ENCODE data around the gene PHKA1.
"Not testable (repeated sequence)": the region's sequence is repeated elsewhere in the genome, so short reads cannot be mapped to it uniquely, and the experiment has no call there.

PHKA1 gene

GRCh38 chrX:72663737-72664136 lies 50.4 kb downstream of the PHKA1 start:
- DNase-seq = no peak

- DNase-seq = no peak
Measured at GRCh38 chrX:72662020-72662747, 51.9 kb downstream of the PHKA1 start.

DNA sequence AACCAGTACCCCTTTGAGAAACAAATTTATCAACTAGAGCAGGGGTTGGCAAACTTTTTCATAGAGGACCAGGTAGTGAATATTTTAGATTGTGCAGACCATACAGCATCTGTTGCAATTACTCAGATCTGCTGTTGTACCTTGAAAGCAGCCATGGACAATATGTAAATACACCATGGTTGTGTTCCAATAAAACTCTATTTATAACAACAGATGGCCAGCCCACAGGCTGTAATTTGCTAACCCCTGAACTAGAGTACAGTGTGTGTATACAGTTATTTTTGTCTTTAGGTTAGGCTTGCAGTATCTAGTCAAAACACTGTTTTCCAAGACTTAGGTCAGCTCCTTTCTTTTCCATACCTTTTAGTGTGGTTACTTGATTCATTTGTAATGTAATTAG lies 54.4 kb downstream of the PHKA1 start:
- DNase-seq = no peak

GRCh38 chrX:72652082-72652481 lies 62.0 kb downstream of the PHKA1 start:
- no peak for DNase-seq

DNA sequence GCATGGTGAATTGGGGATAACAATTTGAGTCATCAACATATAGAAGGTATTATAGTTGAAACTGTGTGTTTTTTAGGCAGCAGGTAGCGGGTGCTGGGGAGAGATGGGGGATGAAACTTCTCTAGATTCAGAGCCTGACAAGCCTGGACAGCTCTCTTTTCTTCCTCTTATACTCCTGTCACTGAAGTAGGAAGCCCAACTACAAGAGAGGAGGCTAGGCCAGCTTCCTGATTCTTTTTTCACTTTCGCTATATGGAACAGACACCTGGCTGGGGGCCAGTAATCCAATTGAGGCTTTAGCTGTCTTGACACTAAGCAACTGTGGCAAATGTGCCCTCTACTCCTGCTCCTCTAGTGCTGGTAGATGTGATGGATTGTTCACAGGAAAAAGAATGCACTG lies 69.2 kb downstream of the PHKA1 start:
- DNase-seq = no peak

DNA sequence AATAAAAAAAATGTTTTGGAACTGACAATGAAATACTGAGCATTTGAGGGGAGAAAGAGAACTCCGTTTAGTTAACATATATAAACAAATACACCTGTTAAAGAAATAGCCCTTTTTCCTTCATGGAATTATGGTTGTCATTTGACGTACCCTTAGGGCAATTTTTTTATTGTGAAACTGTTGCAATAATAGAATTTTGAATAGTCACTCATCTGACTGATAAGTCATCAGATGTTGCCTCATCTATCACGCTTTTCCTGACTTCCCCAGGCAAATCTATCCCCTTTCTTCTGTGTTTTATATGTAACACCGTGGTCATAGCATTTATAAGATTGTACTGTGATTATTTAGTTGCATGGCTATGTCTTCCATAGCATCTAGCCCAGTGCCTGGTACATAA lies 72.5 kb downstream of the PHKA1 start:
- no peak for DNase-seq

GRCh38 chrX:72635930-72636329 lies 78.2 kb downstream of the PHKA1 start:
- DNase-seq = no peak

DNA sequence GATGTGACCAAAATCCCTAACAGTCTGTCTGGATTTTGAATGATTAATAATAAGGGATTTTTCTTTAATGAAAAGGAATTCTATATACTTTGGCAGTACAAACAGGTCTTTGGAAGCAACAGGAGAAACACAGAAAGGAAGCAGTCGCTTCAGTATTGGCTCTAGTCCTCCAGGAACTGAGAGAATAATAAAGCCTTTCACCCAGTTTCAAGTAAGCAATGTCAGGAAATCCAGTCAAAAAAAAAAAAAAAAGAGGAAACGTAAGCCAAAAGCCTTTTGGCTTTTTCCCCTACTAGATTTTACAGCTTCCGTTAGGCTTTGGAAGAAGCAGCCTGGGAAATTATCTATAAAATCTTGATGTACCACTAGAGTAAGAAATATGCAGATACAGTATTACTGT lies 79.8 kb downstream of the PHKA1 start:
- DNase-seq = no peak

- DNase-seq = no peak
Measured at GRCh38 chrX:72630185-72630584, 83.9 kb downstream of the PHKA1 start.

DNA sequence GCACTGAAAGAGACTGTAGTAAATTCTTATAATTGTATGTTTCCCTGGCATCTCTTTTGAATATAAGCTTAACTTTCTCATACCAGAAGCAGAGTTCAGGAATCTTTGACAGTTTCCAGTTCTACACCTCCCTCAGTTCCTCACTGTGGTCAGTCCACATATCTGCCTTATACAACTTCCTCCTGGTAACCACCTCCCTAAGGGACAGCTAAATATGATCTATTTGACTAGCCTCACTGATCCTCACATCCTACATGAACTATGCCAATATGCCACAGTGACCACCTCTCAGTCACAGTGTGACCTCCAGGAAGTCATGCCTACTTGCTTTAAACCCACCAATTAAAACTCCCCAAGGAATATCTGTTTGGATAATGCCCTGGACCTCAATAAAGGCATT lies 89.9 kb downstream of the PHKA1 start:
- no peak for DNase-seq

DNA sequence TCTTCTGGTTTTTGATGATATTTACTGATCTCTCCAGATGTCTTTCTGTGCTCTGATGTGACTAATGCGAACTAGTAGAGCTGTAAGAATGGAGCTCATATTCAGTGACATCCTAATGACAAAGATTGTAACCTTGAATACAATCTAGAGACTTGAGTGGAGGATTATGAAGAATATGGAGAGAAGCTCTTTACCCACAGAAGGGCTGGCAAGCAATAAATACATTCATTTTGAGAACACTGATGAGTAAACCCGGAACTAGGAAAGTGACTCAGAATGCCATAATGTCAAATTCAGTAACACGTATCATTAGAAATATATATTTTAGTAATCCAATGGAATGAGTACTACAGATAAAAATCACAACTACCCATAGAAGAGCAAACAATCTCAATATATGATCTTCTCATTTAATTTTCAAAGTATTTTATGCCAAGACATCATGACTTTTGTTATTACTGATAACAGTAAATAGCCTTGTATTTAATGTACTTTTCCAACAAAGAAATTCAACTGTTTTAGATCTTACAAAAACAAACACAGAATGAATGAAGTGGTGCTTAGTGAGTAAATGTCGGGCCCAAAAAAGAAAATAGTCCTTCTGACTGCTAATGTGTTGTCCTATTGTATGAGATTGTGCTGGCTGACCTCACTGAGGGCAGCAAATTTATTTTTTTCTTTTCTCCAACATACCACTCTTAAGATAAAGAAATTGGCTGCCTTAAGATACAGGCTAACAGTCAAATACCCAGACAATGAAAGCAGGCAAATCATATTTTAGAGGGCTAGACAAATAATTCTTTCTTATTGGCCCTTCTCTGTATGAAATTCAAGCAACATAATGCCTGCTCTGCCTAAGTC lies 92.3 kb downstream of the PHKA1 start:
- no peak for DNase-seq

- no peak for DNase-seq
Measured at GRCh38 chrX:72621163-72621562, 92.9 kb downstream of the PHKA1 start.

DNA sequence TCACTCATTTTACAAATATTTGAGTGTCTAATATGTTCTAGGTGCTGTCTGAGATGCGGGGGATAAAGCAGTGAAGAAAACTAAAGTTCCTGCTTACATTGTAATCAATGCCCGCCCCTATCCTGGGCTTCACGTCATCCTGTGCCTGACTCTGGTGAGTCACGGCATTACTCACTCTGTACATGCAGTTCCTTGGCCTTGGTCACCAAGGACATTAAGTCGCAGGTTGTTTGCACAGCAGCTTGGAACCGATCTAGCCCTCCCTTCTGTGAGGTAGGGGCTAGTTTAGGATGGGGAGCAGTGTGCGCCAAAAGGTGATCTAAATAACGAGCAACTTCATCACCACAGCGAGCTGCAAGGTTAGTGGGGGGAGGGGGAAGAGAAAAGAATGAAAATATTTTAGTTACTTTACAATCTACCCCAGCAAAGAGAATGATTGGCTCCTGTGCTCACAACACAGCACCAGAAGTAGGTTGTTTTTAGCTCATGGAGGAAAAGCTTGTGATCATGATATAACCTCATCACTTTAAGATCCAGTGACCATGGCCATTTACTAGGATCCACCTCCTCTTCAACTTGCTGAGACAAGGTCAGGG lies 93.5 kb downstream of the PHKA1 start:
- DNase-seq = no peak

GRCh38 chrX:72609313-72609712 lies 104.8 kb downstream of the PHKA1 start:
- no peak for DNase-seq

DNA sequence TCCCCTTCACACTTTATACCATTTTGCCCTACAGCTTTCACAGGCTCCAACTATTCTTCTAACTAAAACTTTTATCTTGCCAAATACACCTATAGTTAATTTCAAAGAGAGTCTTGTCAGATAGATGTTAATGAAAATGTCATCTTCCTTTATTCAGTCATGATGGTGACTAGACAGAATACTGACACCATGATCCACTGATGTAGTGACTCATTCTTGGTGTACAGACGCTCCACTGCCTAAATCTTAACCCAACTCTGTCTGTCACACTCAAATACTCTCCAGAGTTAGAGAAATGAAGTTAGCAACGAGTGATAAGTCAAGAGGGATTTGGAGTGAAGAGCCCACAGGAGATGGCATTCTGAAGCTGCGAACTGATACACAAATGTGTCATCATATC lies 109.4 kb downstream of the PHKA1 start:
- no peak for DNase-seq

DNA sequence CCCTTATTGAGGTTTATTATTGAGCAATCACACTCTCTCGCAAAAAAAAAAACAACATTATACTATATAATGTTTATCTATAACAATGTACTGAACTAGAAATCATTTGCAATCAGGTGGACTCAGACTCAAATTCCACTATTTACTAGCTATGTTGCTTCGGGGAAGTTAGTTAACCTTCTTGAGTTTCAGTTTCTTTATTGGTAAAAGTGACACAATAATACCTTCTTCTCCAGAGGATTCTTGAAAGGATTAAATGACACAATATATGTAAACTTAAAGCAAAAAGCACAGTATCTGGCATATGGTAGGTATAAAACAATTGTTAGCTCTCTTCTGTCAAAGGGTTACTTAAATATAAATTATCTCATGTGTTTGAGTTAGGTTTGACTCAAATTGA lies 110.0 kb downstream of the PHKA1 start:
- DNase-seq = no peak

GRCh38 chrX:72591038-72591437 lies 123.1 kb downstream of the PHKA1 start:
- DNase-seq = not testable (repeated sequence)

GRCh38 chrX:72584163-72584562 lies 129.9 kb downstream of the PHKA1 start:
- DNase-seq = no peak

DNA sequence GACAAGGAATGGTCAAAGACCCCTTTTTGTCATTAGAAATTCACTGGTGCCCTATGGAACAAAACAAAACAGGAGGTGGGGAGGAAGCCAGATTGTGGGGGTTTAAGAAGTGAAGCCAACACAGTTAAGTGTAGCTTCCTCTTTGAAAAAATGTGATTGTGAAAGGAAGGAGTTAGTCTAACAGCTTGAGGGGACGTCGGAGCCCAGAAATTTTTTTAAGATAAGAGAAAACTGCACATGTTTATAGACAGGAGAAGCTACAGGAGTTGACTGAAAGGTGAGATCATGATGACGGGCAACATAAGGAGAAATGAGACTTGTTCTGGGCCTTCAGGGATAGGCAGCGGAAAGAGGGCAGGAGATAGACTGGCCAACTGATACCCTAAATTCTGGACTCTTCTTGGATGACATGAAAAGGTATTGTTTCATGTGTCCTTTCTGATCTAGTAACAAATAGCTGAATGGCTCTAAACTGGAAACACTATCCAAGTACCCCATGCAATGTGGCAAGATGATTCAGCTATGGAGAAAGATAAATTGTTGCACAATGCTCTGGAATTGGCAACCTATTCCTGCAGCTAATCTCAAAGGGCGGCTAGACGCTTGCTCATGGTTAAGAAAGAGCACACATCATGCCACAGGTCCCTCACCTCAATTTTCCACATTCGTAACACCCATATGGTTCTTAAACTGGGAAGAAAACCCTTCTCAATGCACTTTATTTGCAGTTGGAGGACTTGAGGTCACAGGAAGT lies 137.8 kb downstream of the PHKA1 start:
- no peak for DNase-seq

DNA sequence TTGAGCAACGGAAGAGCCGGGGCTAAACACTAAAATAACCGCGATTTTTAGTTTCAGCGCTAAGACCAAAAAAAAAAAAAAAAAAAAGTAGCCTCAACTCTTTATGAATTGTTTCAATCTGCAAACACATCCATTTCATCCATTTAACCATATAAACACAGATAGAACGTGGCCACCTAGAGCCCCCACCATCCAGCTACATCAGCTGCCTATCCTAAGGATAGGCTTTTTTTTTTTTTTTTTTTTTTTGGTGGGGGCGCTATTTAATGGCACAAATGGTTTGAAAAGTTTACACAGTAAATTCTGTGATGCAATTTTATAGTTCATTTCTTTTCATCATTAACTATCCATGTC lies 141.0 kb downstream of the PHKA1 start:
- no peak for DNase-seq

DNA sequence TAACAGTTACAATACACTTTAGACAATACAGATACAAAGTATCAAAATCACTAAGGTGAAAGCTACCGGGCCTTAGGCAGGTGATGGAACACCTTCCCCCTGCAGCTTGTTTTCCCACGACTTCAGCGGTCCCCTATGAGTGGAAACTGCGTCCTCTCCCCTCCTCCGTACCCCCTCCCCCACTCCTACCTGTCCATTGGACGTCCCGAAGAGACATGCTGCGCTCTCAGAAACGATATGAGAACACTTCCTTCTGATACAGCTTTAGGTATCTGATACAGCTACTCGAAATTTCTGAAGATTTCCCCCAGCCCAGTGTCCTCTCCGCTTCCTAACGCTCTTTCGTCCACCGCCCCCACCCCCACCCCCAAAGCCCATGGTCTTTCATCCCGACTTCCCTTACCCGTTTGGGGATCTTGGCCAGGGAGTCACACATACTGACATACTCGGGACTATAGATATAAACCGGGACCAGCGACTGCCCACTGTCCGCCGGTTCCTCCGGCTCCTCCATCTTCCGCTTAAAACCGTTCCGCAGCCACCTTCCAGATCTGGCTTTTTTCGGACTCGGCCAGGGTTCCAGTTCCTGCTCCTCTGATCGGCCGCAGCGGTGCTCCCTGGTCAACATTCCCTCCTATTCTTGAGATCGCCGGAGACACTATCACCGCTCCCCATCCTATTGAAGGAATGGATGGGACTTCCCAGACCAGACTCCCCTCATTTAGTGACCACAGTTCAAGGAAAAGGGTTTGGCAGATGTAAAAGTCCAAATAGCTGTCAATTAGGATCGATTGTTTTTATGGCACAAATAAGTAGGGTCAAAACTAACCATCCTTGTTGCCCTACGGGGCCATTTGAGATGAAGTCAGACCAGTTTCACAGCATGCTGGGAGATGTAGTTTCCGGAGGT lies 141.6 kb downstream of the PHKA1 start, which contains the start of gene HDAC8:
TSS of gene HDAC8 (minus strand) at position 596 of the 910 bp plus-strand sequence. CDS start at position 514, 82 bp downstream.
- DNase-seq = peak; percentile 89

- DNase-seq = no peak
Measured at GRCh38 chrX:72569786-72570185, 144.3 kb downstream of the PHKA1 start.

All from retina (tissue), 1 donor.